ENCODE measurements around the gene TACR1. TPM values are rescaled to one million over a fixed set of nuclear protein-coding genes. Genes with fewer than 3 reads are reported as not detected.

Gene TACR1
- total RNA-seq, 2 donors from 2014 or later: 0.07 to 0.16 TPM

- H3K27me3 ChIP-seq: no peaks in the 10 kb centered on the region
- no peak overlapping the region for H3K4me3 ChIP-seq
- TF ChIP-seq CTCF (IDR thresholded peaks at IDR 0.05): no peak
- H3K36me3 ChIP-seq: no peaks in the 10 kb centered on the region
- no peaks in the 10 kb centered on the region for H3K4me1 ChIP-seq
- no peaks in the 10 kb centered on the region for H3K9me3 ChIP-seq
- no peak for DNase-seq (ENCODE audit: low spot score)
- H3K27ac ChIP-seq: no peak overlapping the region
Measured at GRCh38 chr2:75022516-75022915, 176.8 kb downstream of the TACR1 start.

- Histone ChIP-seq H3K4me1 (no peaks in the 10 kb centered on the region), H3K36me3 (no peaks in the 10 kb centered on the region), H3K27me3 (no peaks in the 10 kb centered on the region), H3K4me3 (no peak overlapping the region), H3K27ac (no peak overlapping the region), H3K9me3 (no peaks in the 10 kb centered on the region)
- DNase-seq (ENCODE audit: low spot score): no peak
- no peak for TF ChIP-seq CTCF (IDR thresholded peaks at IDR 0.05)
Measured at GRCh38 chr2:75021672-75022071, 177.6 kb downstream of the TACR1 start.

- DNase-seq (ENCODE audit: low spot score): no peak
- TF ChIP-seq CTCF (IDR thresholded peaks at IDR 0.05): no peak
Measured at GRCh38 chr2:75020476-75020875, 178.8 kb downstream of the TACR1 start.

GRCh38 chr2:75019790-75020189 lies 179.5 kb downstream of the TACR1 start:
- Histone ChIP-seq H3K27ac (no peak overlapping the region), H3K9me3 (peaks cover 0 to 5% of the 10 kb centered on the region in 2 donors), H3K4me3 (no peak overlapping the region), H3K27me3 (no peaks in the 10 kb centered on the region), H3K4me1 (no peaks in the 10 kb centered on the region), H3K36me3 (no peaks in the 10 kb centered on the region)
- DNase-seq (ENCODE audit: low spot score): no peak
- TF ChIP-seq CTCF (IDR thresholded peaks at IDR 0.05): no peak

More at GRCh38 chr2:75020476-75020875, 178.8 kb downstream of the TACR1 start:
- Histone ChIP-seq H3K4me1 (no peaks in the 10 kb centered on the region), H3K36me3 (no peaks in the 10 kb centered on the region), H3K27me3 (no peaks in the 10 kb centered on the region), H3K27ac (no peak overlapping the region), H3K4me3 (no peak overlapping the region), H3K9me3 (no peaks in the 10 kb centered on the region)

DNA sequence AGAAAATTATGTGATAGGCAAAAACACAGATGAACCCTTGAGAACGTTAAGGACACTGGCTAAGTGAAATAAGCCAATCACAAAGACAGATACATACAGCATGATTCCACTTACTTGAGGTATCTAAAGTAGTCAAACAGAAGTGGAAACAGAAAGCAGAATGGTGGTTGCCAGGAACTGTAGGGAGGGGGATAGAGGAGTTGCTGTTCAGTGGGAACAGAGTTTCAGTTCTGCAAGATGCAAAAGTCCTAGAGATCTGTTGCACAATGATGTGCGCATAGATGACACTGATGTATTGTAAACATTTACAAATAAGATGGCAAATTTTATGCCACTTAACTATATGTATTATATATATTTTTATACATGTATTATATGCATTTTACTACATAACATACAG lies 181.2 kb downstream of the TACR1 start:
- no peaks in the 10 kb centered on the region for H3K4me1 ChIP-seq
- DNase-seq (ENCODE audit: low spot score): no peak
- no peaks in the 10 kb centered on the region for H3K27me3 ChIP-seq
- H3K27ac ChIP-seq: no peak overlapping the region
- no peak overlapping the region for H3K4me3 ChIP-seq
- no peak for TF ChIP-seq CTCF (IDR thresholded peaks at IDR 0.05)
- no peaks in the 10 kb centered on the region for H3K36me3 ChIP-seq
- H3K9me3 ChIP-seq: peaks cover 0 to 5% of the 10 kb centered on the region in 2 donors

- Histone ChIP-seq H3K4me1 (no peaks in the 10 kb centered on the region), H3K9me3 (peaks cover 0 to 5% of the 10 kb centered on the region in 2 donors), H3K4me3 (no peak overlapping the region), H3K27me3 (no peaks in the 10 kb centered on the region), H3K27ac (no peak overlapping the region), H3K36me3 (no peaks in the 10 kb centered on the region)
- no peak for TF ChIP-seq CTCF (IDR thresholded peaks at IDR 0.05)
- no peak for DNase-seq (ENCODE audit: low spot score)
Measured at GRCh38 chr2:75012080-75012479, 187.2 kb downstream of the TACR1 start.
